Measurements from ENCODE around the gene ASIP. TPM values are rescaled to one million over a fixed set of nuclear protein-coding genes. Genes with fewer than 3 reads are reported as not detected.

ASIP gene
- total and polyA plus RNA-seq, 2 experiments from 2014 or later, result not detected

GRCh38 chr20:34296468-34296867, 55.2 kb downstream of the ASIP start:
- Histone ChIP-seq H3F3A (replicated peaks; ENCODE audit: low read depth) (0 out of 2 replicates have a peak, but pooled peaks cover 3% of the 10 kb centered on the region), H3K27me3 (ENCODE audit: insufficient read depth) (no peaks in the 10 kb centered on the region), H2AFZ (no peak overlapping the region), H3K36me3 (ENCODE audit: insufficient read depth) (peaks cover 27% of the 10 kb centered on the region), H3K4me1 (ENCODE audit: insufficient read depth) (peaks cover 11% of the 10 kb centered on the region), H3K27ac (ENCODE audit: low read depth) (no peak overlapping the region), H3K4me3 (no peak overlapping the region), H3K79me2 (replicated peaks; ENCODE audit: insufficient read depth) (peaks cover 75% of the 10 kb centered on the region), H3K4me2 (no peak overlapping the region), H3K9me2 (ENCODE audit: insufficient read depth) (no peaks in the 10 kb centered on the region), H4K20me1 (replicated peaks; ENCODE audit: insufficient read depth) (peaks cover 62% of the 10 kb centered on the region)
- ATAC-seq (no peak), DNase-seq (ENCODE audit: low spot score) (no peak)
- Mint-ChIP-seq H3K36me3 (ENCODE audit: low read depth) (peaks cover 57% of the 10 kb centered on the region), H3K27me3 (ENCODE audit: insufficient read depth, low read depth, poor library complexity) (peaks cover 15% of the 10 kb centered on the region), H3K4me1 (peaks cover 9% of the 10 kb centered on the region), H3K9me3 (no peaks in the 10 kb centered on the region), H3K4me3 (no peak overlapping the region), H3K27ac (no peak overlapping the region)
- TF ChIP-seq STAT1 (IDR thresholded peaks at IDR 0.05; ENCODE audit: unreplicated experiment) (no peak), NANOG (IDR thresholded peaks at IDR 0.05; ENCODE audit: borderline replicate concordance) (no peak), EZH2 (IDR thresholded peaks at IDR 0.05; ENCODE audit: low read depth, unreplicated experiment) (no peak), CTCF (conservative IDR thresholded peaks at IDR 0.05; ENCODE audit: low read depth in 2 of 2) (no peak), ZNF462 (CRISPR knock-in tag; IDR thresholded peaks at IDR 0.05) (no peak), ETS1 (IDR thresholded peaks at IDR 0.05) (no peak), CREB1 (CRISPR knock-in tag; IDR thresholded peaks at IDR 0.05; ENCODE audit: low read depth) (no peak), ZNF331 (CRISPR knock-in tag; IDR thresholded peaks at IDR 0.05; ENCODE audit: low read depth) (no peak), REST (IDR thresholded peaks at IDR 0.05; ENCODE audit: unreplicated experiment) (no peak), JUNB (IDR thresholded peaks at IDR 0.05; ENCODE audit: unreplicated experiment) (no peak), POLR2AphosphoS5 (IDR thresholded peaks at IDR 0.05; ENCODE audit: low read depth) (no peak), ZNF114 (CRISPR knock-in tag; IDR thresholded peaks at IDR 0.05) (no peak)

All from GM23338 (cell line).